HepG2 (cell line): ENCODE data around the gene TYROBP. TPM values are rescaled to one million over a fixed set of nuclear protein-coding genes. Genes with fewer than 3 reads are reported as not detected.

Source experiments
- AKAP8 ChIP-seq: sonication (generic); formaldehyde crosslinking; IDR thresholded peaks from 2 replicates; pipeline ENCODE4 v1.5.1; 2020; ENCODE audit warnings: mild to moderate bottlenecking, missing genetic modification reagents
- ESRRA ChIP-seq: sonication (generic); formaldehyde crosslinking; IDR thresholded peaks from 2 replicates; pipeline ENCODE4 v1.5.1; 2020; ENCODE audit warnings: mild to moderate bottlenecking, low read depth, missing genetic modification reagents
- HDAC2 ChIP-seq: sonication (generic); formaldehyde crosslinking; IDR thresholded peaks from 2 replicates; pipeline ENCODE4 v1.4.0; 2020; ENCODE audit warnings: missing genetic modification reagents
- HIVEP1 ChIP-seq: sonication (generic); formaldehyde crosslinking; IDR thresholded peaks from 2 replicates; pipeline ENCODE4 v1.4.0; 2020; ENCODE audit warnings: mild to moderate bottlenecking, missing genetic modification reagents
- HOXA9 ChIP-seq: sonication (generic); formaldehyde crosslinking; IDR thresholded peaks from 2 replicates; pipeline ENCODE4 v1.8.1; 2022; ENCODE audit warnings: missing genetic modification reagents, mild to moderate bottlenecking, moderate library complexity, borderline replicate concordance
- MEIS2 ChIP-seq: sonication (generic); formaldehyde crosslinking; IDR thresholded peaks from 2 replicates; pipeline ENCODE4 v1.9.0; 2021; ENCODE audit warnings: mild to moderate bottlenecking, missing genetic modification reagents
- MXD1 ChIP-seq: sonication (generic); formaldehyde crosslinking; IDR thresholded peaks from 2 replicates; pipeline ENCODE4 v1.4.0; 2020; ENCODE audit warnings: mild to moderate bottlenecking, missing genetic modification reagents
- PBX3 ChIP-seq: sonication (generic); formaldehyde crosslinking; IDR thresholded peaks from 2 replicates; pipeline ENCODE4 v1.8.1; 2023; ENCODE audit warnings: missing genetic modification reagents, inconsistent platforms, borderline replicate concordance
- POGZ ChIP-seq: sonication (generic); formaldehyde crosslinking; IDR thresholded peaks from 2 replicates; pipeline ENCODE4 v1.4.0; 2020; ENCODE audit warnings: mild to moderate bottlenecking, missing genetic modification reagents
- PRPF4 ChIP-seq: fragments of 200-400 bp; formaldehyde crosslinking; IDR thresholded peaks from 2 replicates; pipeline ENCODE4 v1.6.1; 2016; ENCODE audit warnings: low read length, low read depth; ENCODE audit not compliant: poor library complexity, severe bottlenecking
- RBFOX2 ChIP-seq: fragments of 200-400 bp; formaldehyde crosslinking; IDR thresholded peaks from 2 replicates; pipeline ENCODE4 v1.6.1; 2017; ENCODE audit warnings: low read depth, mild to moderate bottlenecking, low read length
- SOX6 ChIP-seq, 2 experiments: fragments of 450-650 bp in 1 of 2; sonication (generic) in 1 of 2; formaldehyde crosslinking in 1 of 2; IDR thresholded peaks; 2 replicates each; pipeline versions ENCODE4 v1.4.0 to v1.6.1; 2017 to 2020; ENCODE audit warnings: antibody characterized with exemption in 1 of 2, mild to moderate bottlenecking in 1 of 2, missing genetic modification reagents in 1 of 2
- THYN1 ChIP-seq: sonication (generic); formaldehyde crosslinking; IDR thresholded peaks from 2 replicates; pipeline ENCODE4 v1.8.1; 2023; ENCODE audit warnings: low read depth, mild to moderate bottlenecking, moderate library complexity, missing genetic modification reagents, borderline replicate concordance
- ZBTB3 ChIP-seq: sonication (generic); formaldehyde crosslinking; IDR thresholded peaks from 2 replicates; pipeline ENCODE4 v1.4.0; 2020; ENCODE audit warnings: low read depth, mild to moderate bottlenecking, moderate library complexity, missing genetic modification reagents, borderline replicate concordance
- ZFP62 ChIP-seq: sonication (generic); formaldehyde crosslinking; IDR thresholded peaks from 2 replicates; pipeline ENCODE4 v1.4.0; 2020; ENCODE audit warnings: missing genetic modification reagents
- ZNF296 ChIP-seq: sonication (generic); formaldehyde crosslinking; conservative IDR thresholded peaks from 2 replicates; pipeline ENCODE4 v1.5.0; 2020; ENCODE audit warnings: mild to moderate bottlenecking, missing genetic modification reagents
- ZNF431 ChIP-seq: sonication (generic); formaldehyde crosslinking; IDR thresholded peaks from 2 replicates; pipeline ENCODE4 v1.9.0; 2022; ENCODE audit warnings: missing genetic modification reagents, low read depth, mild to moderate bottlenecking, borderline replicate concordance
- ZNF580 ChIP-seq: IDR thresholded peaks from 2 replicates; pipeline ENCODE4 v1.6.1; 2016; ENCODE audit warnings: low read depth, borderline replicate concordance
- ZNF614 ChIP-seq: IDR thresholded peaks from 2 replicates; pipeline ENCODE4 v1.6.1; 2018; ENCODE audit warnings: missing biosample characterization, missing genetic modification reagents, inconsistent platforms, borderline replicate concordance
- ZNF816 ChIP-seq: sonication (generic); formaldehyde crosslinking; IDR thresholded peaks from 2 replicates; pipeline ENCODE4 v1.8.0; 2022; ENCODE audit warnings: missing genetic modification reagents, mild to moderate bottlenecking, borderline replicate concordance
- ZNF83 ChIP-seq: sonication (generic); formaldehyde crosslinking; IDR thresholded peaks from 2 replicates; pipeline ENCODE4 v1.4.0; 2020; ENCODE audit warnings: missing genetic modification reagents, mild to moderate bottlenecking, borderline replicate concordance
- polyA plus RNA-seq, 8 experiments: library from polyadenylated mRNA; depleted of rRNA in 3 of 8; stranded (reverse) in 7 of 8; unstranded in 1 of 8; fragments of >200 nt; fragmentation: Illumina TruSeq in 4 of 8; extraction: Trizol in 4 of 8; gene quantifications; 2 replicates each; pipeline versions ENCODE4 v1.2.1 to v1.2.3, GENCODE V29; 2011 to 2016; ENCODE audit warnings: low read depth in 4 of 8, missing spikeins in 1 of 8, mixed read lengths in 1 of 8; ENCODE audit not compliant: insufficient read depth in 1 of 8
- total RNA-seq, 5 experiments: library from RNA; depleted of rRNA; stranded (reverse); fragments of >200 nt; fragmentation: Illumina TruSeq; extraction: Trizol; gene quantifications; 2 replicates each; pipeline ENCODE4 v1.2.3, GENCODE V29; 2016; ENCODE audit warnings: low read depth in 1 of 5
- TF ChIP-seq, protein P1 (sequence below): sonication (generic); formaldehyde crosslinking; IDR thresholded peaks from 2 replicates; pipeline ENCODE4 v1.9.0; 2022; ENCODE audit warnings: missing genetic modification reagents, mild to moderate bottlenecking, borderline replicate concordance

The TYROBP gene
- total and polyA plus RNA-seq, 2 of the 13 experiments (the other 11 are each of a cell fraction or from before 2014, with no cell fraction given) = not detected

- peak; percentile 79 for TF ChIP-seq ZNF580 (CRISPR knock-in tag)
- TF ChIP-seq THYN1 (CRISPR knock-in tag) = no peak
- TF ChIP-seq ZFP62 (CRISPR knock-in tag) = 0 out of 2 replicates have a peak, but pooled peaks have one; percentile 39
- TF ChIP-seq ZNF296 = no peak
- TF ChIP-seq HOXA9 (CRISPR knock-in tag) = no peak
- peak; percentile 92; the same call in 1 of the 2 replicates for TF ChIP-seq ZNF614 (CRISPR knock-in tag)
- TF ChIP-seq MEIS2 (CRISPR knock-in tag) = no peak
- peak; percentile 91 for TF ChIP-seq POGZ (CRISPR knock-in tag)
- TF ChIP-seq ZNF83 (CRISPR knock-in tag) = 0 out of 2 replicates have a peak, but pooled peaks have one; percentile 3
- no peak for TF ChIP-seq ESRRA (CRISPR knock-in tag)
- peak; percentile 49; the same call in 1 of the 2 replicates for TF ChIP-seq HIVEP1 (CRISPR knock-in tag)
- TF ChIP-seq HDAC2 = peak; percentile 85
- TF ChIP-seq, protein P1, sequence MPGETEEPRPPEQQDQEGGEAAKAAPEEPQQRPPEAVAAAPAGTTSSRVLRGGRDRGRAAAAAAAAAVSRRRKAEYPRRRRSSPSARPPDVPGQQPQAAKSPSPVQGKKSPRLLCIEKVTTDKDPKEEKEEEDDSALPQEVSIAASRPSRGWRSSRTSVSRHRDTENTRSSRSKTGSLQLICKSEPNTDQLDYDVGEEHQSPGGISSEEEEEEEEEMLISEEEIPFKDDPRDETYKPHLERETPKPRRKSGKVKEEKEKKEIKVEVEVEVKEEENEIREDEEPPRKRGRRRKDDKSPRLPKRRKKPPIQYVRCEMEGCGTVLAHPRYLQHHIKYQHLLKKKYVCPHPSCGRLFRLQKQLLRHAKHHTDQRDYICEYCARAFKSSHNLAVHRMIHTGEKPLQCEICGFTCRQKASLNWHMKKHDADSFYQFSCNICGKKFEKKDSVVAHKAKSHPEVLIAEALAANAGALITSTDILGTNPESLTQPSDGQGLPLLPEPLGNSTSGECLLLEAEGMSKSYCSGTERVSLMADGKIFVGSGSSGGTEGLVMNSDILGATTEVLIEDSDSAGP (CRISPR knock-in tag) = peak; percentile 98
- TF ChIP-seq ZBTB3 (CRISPR knock-in tag) = no peak
- no peak for TF ChIP-seq MXD1 (CRISPR knock-in tag)
- TF ChIP-seq PRPF4 = no peak
- TF ChIP-seq PBX3 = no peak
- TF ChIP-seq AKAP8 (CRISPR knock-in tag) = no peak
- peak; percentile 70 for TF ChIP-seq RBFOX2
- no peak for TF ChIP-seq ZNF431 (CRISPR knock-in tag)
- TF ChIP-seq ZNF816 (CRISPR knock-in tag) = no peak
- no peak for TF ChIP-seq SOX6 (IDR thresholded peaks at IDR 0.05)
- TF ChIP-seq SOX6 (CRISPR knock-in tag; IDR thresholded peaks at IDR 0.05) = peak; percentile 78; the same call in 1 of the 2 replicates
These were observed 23.2 kb upstream of the TYROBP start (continued) for GRCh38 chr19:35931161-35931873.
